H1 (cell line): ENCODE results near the gene CORIN. TPM values are rescaled to one million over a fixed set of nuclear protein-coding genes. Genes with fewer than 3 reads are reported as not detected.

Source experiments
- CTCF ChIA-PET: fragments of 300-600 bp; sonication (Branson Sonifier 250); formaldehyde crosslinking; loops from one replicate; lab custom pipeline; 2021; ENCODE audit not compliant: partially characterized antibody; lab: Charles Lee
- POLR2A ChIA-PET: fragments of 300-600 bp; sonication (Branson Sonifier 250); formaldehyde crosslinking; loops from one replicate; lab custom pipeline; 2021; ENCODE audit warnings: inconsistent platforms; ENCODE audit not compliant: partially characterized antibody; lab: Charles Lee
- DNase-seq, 2 experiments: peaks; one replicate each; pipeline versions ENCODE4 v3.0.0 to v3.0.0-alpha.2; 2010 to 2022; ENCODE audit warnings: low spot score in 2 of 2, low read depth in 1 of 2, mixed read lengths in 1 of 2
- FAIRE-seq: peaks from 2 replicates; lab custom pipeline; 2011; peaks lifted over from hg19 to GRCh38; lab: Jason Lieb, UNC
- H2AFZ ChIP-seq: 2 replicates; pipeline ENCODE4 v1.8.1; 2012; ENCODE audit warnings: low read length, inconsistent platforms
- H2AK5ac ChIP-seq: 2 replicates; pipeline ENCODE4 v1.6.1; 2013; ENCODE audit warnings: low read depth, low read length
- H2BK120ac ChIP-seq: replicated peaks from 2 replicates; pipeline ENCODE3; 2013; ENCODE audit warnings: low read depth, low read length, inconsistent platforms
- H2BK12ac ChIP-seq: 2 replicates; pipeline ENCODE4 v1.6.1; 2013; ENCODE audit warnings: low read depth, low read length
- H2BK15ac ChIP-seq: 2 replicates; pipeline ENCODE4 v1.6.1; 2013; ENCODE audit warnings: low read length
- H2BK20ac ChIP-seq: 2 replicates; pipeline ENCODE4 v1.6.1; 2013; ENCODE audit warnings: low read length
- H2BK5ac ChIP-seq: 2 replicates; pipeline ENCODE4 v1.6.1; 2013; ENCODE audit warnings: low read depth, low read length
- H3K14ac ChIP-seq: 2 replicates; pipeline ENCODE4 v1.6.1; 2013; ENCODE audit warnings: inconsistent platforms; ENCODE audit not compliant: insufficient read length
- H3K18ac ChIP-seq: 2 replicates; pipeline ENCODE4 v1.6.1; 2013; ENCODE audit warnings: low read length; ENCODE audit errors: extremely low read depth
- H3K23ac ChIP-seq: 2 replicates; pipeline ENCODE4 v1.6.1; 2013; ENCODE audit warnings: inconsistent platforms; ENCODE audit not compliant: insufficient read length
- H3K23me2 ChIP-seq: 2 replicates; pipeline ENCODE4 v1.6.1; 2013; ENCODE audit warnings: low read depth, low read length
- H3K27ac ChIP-seq: 2 replicates; pipeline ENCODE4 v1.6.1; 2011; ENCODE audit warnings: low read depth, low read length, inconsistent platforms
- H3K27me3 ChIP-seq, 4 experiments: replicated peaks in 1 of 4; 1 replicate in 1 of 4; 2 replicates in 3 of 4; pipeline versions ENCODE4 v1.6.1 to v1.8.1; 2011 to 2013; ENCODE audit warnings: low read length in 3 of 4, mild to moderate bottlenecking in 3 of 4, inconsistent platforms in 2 of 4, mixed read lengths in 2 of 4, moderate library complexity in 1 of 4; ENCODE audit not compliant: control insufficient read depth in 3 of 4, insufficient read depth in 3 of 4; ENCODE audit errors: extremely low read depth in 1 of 4
- H3K36me3 ChIP-seq, 4 experiments: 2 replicates each; pipeline versions ENCODE4 v1.6.1 to v1.8.1; 2011 to 2013; ENCODE audit warnings: mild to moderate bottlenecking in 4 of 4, low read length in 3 of 4, moderate library complexity in 2 of 4, control low read depth in 1 of 4, inconsistent platforms in 1 of 4; ENCODE audit not compliant: insufficient read depth in 4 of 4, control insufficient read depth in 2 of 4
- H3K4ac ChIP-seq: replicated peaks from 2 replicates; pipeline ENCODE3; 2013; ENCODE audit warnings: low read length, low read depth, mixed read lengths, inconsistent platforms; ENCODE audit not compliant: insufficient read length
- H3K4me1 ChIP-seq, 4 experiments: replicated peaks in 1 of 4; 1 replicate in 1 of 4; 2 replicates in 3 of 4; pipeline versions ENCODE4 v1.6.1 to v1.8.1; 2011 to 2013; ENCODE audit warnings: low read length in 3 of 4, inconsistent platforms in 2 of 4, mixed read lengths in 1 of 4; ENCODE audit not compliant: insufficient read depth in 4 of 4, control insufficient read depth in 3 of 4
- H3K4me2 ChIP-seq, 2 experiments: 2 replicates each; pipeline versions ENCODE4 v1.6.1 to v1.8.1; 2011 to 2013; ENCODE audit warnings: low read depth in 2 of 2, low read length in 2 of 2, control low read depth in 1 of 2, inconsistent platforms in 1 of 2, mild to moderate bottlenecking in 1 of 2; ENCODE audit not compliant: insufficient read depth in 1 of 2
- H3K4me3 ChIP-seq, 4 experiments: fragments of 200-600, 300-600 bp in 1 of 4; sonication (generic), shearing (Covaris generic), sonication (Bioruptor Twin) in 1 of 4; 2 replicates each; pipeline versions ENCODE4 v1.5.1 to v1.8.1; 2011 to 2016; ENCODE audit warnings: low read length in 4 of 4, low read depth in 3 of 4, control low read depth in 2 of 4, inconsistent platforms in 2 of 4, mild to moderate bottlenecking in 2 of 4, mixed read lengths in 1 of 4, moderate library complexity in 1 of 4; ENCODE audit not compliant: insufficient read depth in 2 of 4; ENCODE audit errors: extremely low read depth in 1 of 4
- H3K56ac ChIP-seq: replicated peaks from 2 replicates; pipeline ENCODE3; 2013; ENCODE audit warnings: low read depth, mild to moderate bottlenecking, mixed read lengths, low read length, inconsistent platforms; ENCODE audit not compliant: insufficient read length
- H3K79me1 ChIP-seq: 2 replicates; pipeline ENCODE4 v1.6.1; 2013; ENCODE audit warnings: low read depth, low read length, control low read depth
- H3K79me2 ChIP-seq, 2 experiments: 2 replicates each; pipeline versions ENCODE4 v1.6.1 to v1.8.1; 2012 to 2013; ENCODE audit warnings: low read length in 2 of 2, mild to moderate bottlenecking in 2 of 2, inconsistent platforms in 1 of 2; ENCODE audit not compliant: insufficient read depth in 2 of 2, control insufficient read depth in 1 of 2
- H3K9ac ChIP-seq, 4 experiments: replicated peaks in 1 of 4; 1 replicate in 1 of 4; 2 replicates in 3 of 4; pipeline versions ENCODE4 v1.6.1 to v1.8.1; 2011 to 2013; ENCODE audit warnings: low read depth in 3 of 4, low read length in 3 of 4, control low read depth in 2 of 4, mild to moderate bottlenecking in 2 of 4, moderate library complexity in 2 of 4, inconsistent platforms in 1 of 4; ENCODE audit errors: extremely low read depth in 1 of 4
- H3K9me3 ChIP-seq, 2 experiments: 2 replicates each; pipeline versions ENCODE4 v1.6.1 to v1.8.1; 2012 to 2013; ENCODE audit warnings: mild to moderate bottlenecking in 2 of 2, moderate library complexity in 2 of 2, control low read depth in 1 of 2, inconsistent platforms in 1 of 2, low read depth in 1 of 2, low read length in 1 of 2, mixed read lengths in 1 of 2; ENCODE audit not compliant: insufficient read depth in 2 of 2
- H4K20me1 ChIP-seq, 2 experiments: replicated peaks in 1 of 2; 2 replicates each; pipeline versions ENCODE3 to v1.8.1; 2011 to 2013; ENCODE audit warnings: inconsistent platforms in 2 of 2, low read length in 2 of 2, mild to moderate bottlenecking in 1 of 2; ENCODE audit not compliant: insufficient read depth in 2 of 2, control insufficient read depth in 1 of 2
- H4K5ac ChIP-seq: 2 replicates; pipeline ENCODE4 v1.6.1; 2013; ENCODE audit warnings: low read length, low read depth, mixed read lengths, inconsistent platforms; ENCODE audit not compliant: insufficient read length
- H4K8ac ChIP-seq: 2 replicates; pipeline ENCODE4 v1.8.0; 2013; ENCODE audit warnings: mild to moderate bottlenecking, moderate library complexity, low read length, inconsistent platforms; ENCODE audit not compliant: insufficient read depth; ENCODE audit errors: extremely low read depth
- H4K91ac ChIP-seq: replicated peaks from 2 replicates; pipeline ENCODE3; 2013; ENCODE audit warnings: low read length, mixed read lengths, inconsistent platforms; ENCODE audit not compliant: insufficient read length
- ATF2 ChIP-seq: IDR thresholded peaks from 2 replicates; pipeline ENCODE4 v1.6.1; 2012; ENCODE audit warnings: low read length, inconsistent platforms
- KDM1A ChIP-seq: fragments of 200-600, 300-600 bp; sonication (generic); IDR thresholded peaks from 2 replicates; pipeline ENCODE4 v1.7.1; 2016; ENCODE audit warnings: mild to moderate bottlenecking, low read length, borderline replicate concordance
- POLR2A ChIP-seq, 2 experiments: IDR thresholded peaks; 1 replicate in 1 of 2; 2 replicates in 1 of 2; pipeline ENCODE4 v1.6.1; 2011; ENCODE audit warnings: low read depth in 2 of 2, low read length in 2 of 2, mild to moderate bottlenecking in 2 of 2; ENCODE audit errors: control extremely low read depth in 1 of 2
- RBBP5 ChIP-seq: IDR thresholded peaks from 2 replicates; pipeline ENCODE4 v1.7.1; 2012; ENCODE audit warnings: low read depth, mild to moderate bottlenecking, inconsistent platforms, low read length, moderate library complexity, borderline replicate concordance
- SIRT6 ChIP-seq: IDR thresholded peaks from one replicate; pipeline ENCODE4 v1.7.1; 2012; ENCODE audit warnings: low read length, inconsistent platforms
- SP4 ChIP-seq: IDR thresholded peaks from 2 replicates; pipeline ENCODE4 v1.6.1; 2012; ENCODE audit warnings: low read length, inconsistent platforms
- TAF1 ChIP-seq: IDR thresholded peaks from 2 replicates; pipeline ENCODE4 v1.6.1; 2011; ENCODE audit warnings: mild to moderate bottlenecking, low read depth, low read length
- TCF12 ChIP-seq: IDR thresholded peaks from 2 replicates; pipeline ENCODE4 v1.6.1; 2011; ENCODE audit warnings: low read depth, mild to moderate bottlenecking, low read length
- WGBS, 2 experiments: shearing (Covaris generic) in 1 of 2; methylation state at CpG; one replicate each; pipeline versions ENCODE4 v1.1.6 to v1.1.7; 2013 to 2015; ENCODE audit warnings: low lambda C conversion rate in 2 of 2, mixed read lengths in 2 of 2, inconsistent platforms in 1 of 2, low coverage in 1 of 2, missing lambda C conversion rate in 1 of 2; ENCODE audit not compliant: insufficient replicate concordance in 2 of 2, insufficient coverage in 1 of 2, insufficient read length in 1 of 2; ENCODE audit errors: extremely low coverage in 1 of 2, missing lambda C conversion rate in 1 of 2; 5-methylcytosine and 5-hydroxymethylcytosine counted together
- polyA plus RNA-seq, 7 experiments: library from polyadenylated mRNA; depleted of rRNA in 3 of 7; stranded (reverse) in 5 of 7; unstranded in 2 of 7; fragments of >200 nt in 5 of 7; fragments of 200-250 nt in 2 of 7; gene quantifications; 1 replicate in 5 of 7; 2 replicates in 1 of 7; 4 replicates in 1 of 7; pipeline versions ENCODE4 v1.2.1 to v1.2.3, GENCODE V29; 2011 to 2013; ENCODE audit warnings: missing spikeins in 2 of 7, mixed read lengths in 2 of 7
- total RNA-seq: library from RNA; stranded (reverse); fragmentation: NEBNext Ultra II Directional; extraction: Animal tissue kit (Norgen Biotek cat#: 25700); gene quantifications from 2 replicates; pipeline ENCODE4 v1.2.1, GENCODE V29; 2021

CORIN gene
- total and polyA plus RNA-seq, 2 of the 8 experiments (the other 6 are each of a cell fraction or from before 2014, with no cell fraction given): 0.09 to 0.32 TPM

DNA sequence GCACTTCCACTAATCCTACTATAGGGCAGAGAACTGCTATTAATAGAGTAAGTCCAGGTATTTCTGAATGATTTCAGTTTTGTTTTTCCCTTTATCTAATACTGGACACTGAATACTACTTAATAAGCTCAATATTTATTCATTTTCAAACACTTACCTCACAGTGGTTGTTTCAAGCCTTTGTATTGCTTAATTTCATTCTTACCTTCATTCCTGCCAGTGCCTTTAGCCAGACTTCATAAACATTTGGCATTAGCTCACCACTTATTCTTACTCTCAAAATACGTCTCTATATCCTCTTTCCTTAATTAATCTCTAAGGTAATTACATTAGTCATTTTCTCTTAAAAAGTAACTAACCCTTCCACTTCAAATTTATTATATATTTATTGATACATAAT is 18.8 kb upstream of the CORIN start:
- H2AK5ac ChIP-seq: no peak overlapping the region
- no peaks in the 10 kb centered on the region; a peak in 1 of 4 replicates for H3K79me2 ChIP-seq
- H3K36me3 ChIP-seq: peaks cover 0 to 20% (median 1%) of the 10 kb centered on the region in 4 experiments; a peak in 6 of 8 replicates
- no peak for FAIRE-seq
- H3K18ac ChIP-seq: no peak overlapping the region
- H3K27me3 ChIP-seq: no peaks in the 10 kb centered on the region
- no peak overlapping the region for H3K4me3 ChIP-seq
- no peaks in the 10 kb centered on the region for H3K23me2 ChIP-seq
- no peak overlapping the region for H3K9ac ChIP-seq
- no peaks in the 10 kb centered on the region for H3K4me1 ChIP-seq
- H3K79me1 ChIP-seq: no peaks in the 10 kb centered on the region
- no peak overlapping the region for H4K8ac ChIP-seq
- H2BK20ac ChIP-seq: no peak overlapping the region
- no peak overlapping the region for H3K56ac ChIP-seq
- H3K4ac ChIP-seq: no peak overlapping the region
- no peak overlapping the region for H2AFZ ChIP-seq
- H2BK15ac ChIP-seq: no peak overlapping the region
- CTCF ChIA-PET: interaction anchor here (0.8 to 2.2 kb wide), 2 partner anchors 16 to 19 kb away, joined by 3 to 6 read pairs; partner anchors contain the start of gene CORIN
- POLR2A ChIA-PET: interaction anchor here (0.9 kb wide), 1 partner anchor 20 kb away, joined by 3 read pairs; no protein-coding TSS in a partner anchor
- no peak overlapping the region for H2BK120ac ChIP-seq
- H4K91ac ChIP-seq: no peak overlapping the region
- TF ChIP-seq KDM1A: no peak
- no peak for TF ChIP-seq TCF12
- TF ChIP-seq SP4: no peak
- no peak for TF ChIP-seq ATF2
- no peak for TF ChIP-seq POLR2A (IDR thresholded peaks at IDR 0.05; ENCODE audit: control extremely low read depth in 1 of 2, low read depth in 2 of 2, low read length in 2 of 2)
- no peak for TF ChIP-seq RBBP5
- TF ChIP-seq SIRT6: no peak
- TF ChIP-seq TAF1: no peak
- no peak overlapping the region for H2BK5ac ChIP-seq
- H3K27ac ChIP-seq: no peak overlapping the region
- no peaks in the 10 kb centered on the region for H4K20me1 ChIP-seq
- no peak for DNase-seq
- no peak overlapping the region for H3K4me2 ChIP-seq
- no peak overlapping the region for H4K5ac ChIP-seq
- no peak overlapping the region for H2BK12ac ChIP-seq
- no peaks in the 10 kb centered on the region for H3K9me3 ChIP-seq
- 89 to 100% methylated on average over 1 of the region's 1 CpG for WGBS, 2 experiments
- H3K23ac ChIP-seq: no peak overlapping the region
- no peak overlapping the region for H3K14ac ChIP-seq
